ENCODE measurements around the gene DISC1. TPM values are rescaled to one million over a fixed set of nuclear protein-coding genes. Genes with fewer than 3 reads are reported as not detected.

Gene DISC1
- total RNA-seq, 2 experiments from 2014 or later, result 3.5 to 5.0 TPM

GRCh38 chr1:231927431-231927830 lies 300.8 kb downstream of the DISC1 start:
- no peak overlapping the region for H3K4me3 Mint-ChIP-seq
- peaks cover 36% of the 10 kb centered on the region for H3K4me1 Mint-ChIP-seq (ENCODE audit: low read depth)
- POLR2A ChIA-PET, result no interaction called here

GRCh38 chr1:231929311-231929710 lies 302.7 kb downstream of the DISC1 start:
- no peak overlapping the region for H3K4me3 Mint-ChIP-seq
- DNase-seq (no peak), ATAC-seq (no peak)
- peaks cover 25% of the 10 kb centered on the region for H3K4me1 Mint-ChIP-seq (ENCODE audit: low read depth)
- no peak for TF ChIP-seq CTCF (IDR thresholded peaks at IDR 0.05)
- ChIA-PET POLR2A (no interaction called here), CTCF (interaction anchor here (1.0 to 1.1 kb wide), 2 partner anchors 11 to 62 kb away, joined by 3 read pairs; no protein-coding TSS in a partner anchor)
- no peaks in the 10 kb centered on the region for H3K36me3 Mint-ChIP-seq (ENCODE audit: low read depth)
- peaks cover 3% of the 10 kb centered on the region for H3K9me3 Mint-ChIP-seq
- H3K27ac Mint-ChIP-seq, result no peak overlapping the region
- intact Hi-C loops (cut with micrococcal nuclease), result no loop called here
- H3K27me3 Mint-ChIP-seq, result no peaks in the 10 kb centered on the region

More at GRCh38 chr1:231927431-231927830, 300.8 kb downstream of the DISC1 start:
- intact Hi-C loops (cut with micrococcal nuclease), result no loop called here
- TF ChIP-seq CTCF (IDR thresholded peaks at IDR 0.05), result no peak
- no peaks in the 10 kb centered on the region for H3K27me3 Mint-ChIP-seq
- CTCF ChIA-PET, result interaction anchor here (1.2 kb wide), 2 partner anchors 13 to 170 kb away, joined by 3 to 4 read pairs; no protein-coding TSS in a partner anchor
- no peak overlapping the region for H3K27ac Mint-ChIP-seq
- peaks cover 3% of the 10 kb centered on the region for H3K9me3 Mint-ChIP-seq
- no peak for DNase-seq
- H3K36me3 Mint-ChIP-seq (ENCODE audit: low read depth), result no peaks in the 10 kb centered on the region
- no peak for ATAC-seq

- ChIA-PET CTCF (interaction anchor here (1.0 to 3.1 kb wide), 7 partner anchors 11 to 64 kb away, joined by 3 to 36 read pairs (median 6); no protein-coding TSS in a partner anchor), POLR2A (no interaction called here)
- Mint-ChIP-seq H3K4me3 (no peak overlapping the region), H3K9me3 (peaks cover 3% of the 10 kb centered on the region), H3K4me1 (ENCODE audit: low read depth) (peaks cover 24% of the 10 kb centered on the region), H3K36me3 (ENCODE audit: low read depth) (no peaks in the 10 kb centered on the region), H3K27ac (no peak overlapping the region), H3K27me3 (no peaks in the 10 kb centered on the region)
- intact Hi-C loops (cut with micrococcal nuclease), result loop anchor here (5.0 kb wide), 1 partner anchor 63 kb away; no protein-coding TSS in a partner anchor
- ATAC-seq (no peak), DNase-seq (no peak)
- no peak for TF ChIP-seq CTCF (IDR thresholded peaks at IDR 0.05)
Observed at GRCh38 chr1:231930257-231930947, 303.8 kb downstream of the DISC1 start.

- ATAC-seq (no peak), DNase-seq (no peak)
- CTCF ChIA-PET, result interaction anchor here (0.7 to 3.1 kb wide), 12 partner anchors 9 to 174 kb away, joined by 3 to 36 read pairs (median 6); no protein-coding TSS in a partner anchor
- H3K9me3 Mint-ChIP-seq, result peaks cover 3% of the 10 kb centered on the region
- no peaks in the 10 kb centered on the region for H3K27me3 Mint-ChIP-seq
- TF ChIP-seq CTCF (IDR thresholded peaks at IDR 0.05), result no peak
- intact Hi-C loops (cut with micrococcal nuclease), result loop anchor here (5.0 kb wide), 1 partner anchor 64 kb away; no protein-coding TSS in a partner anchor
- no peak overlapping the region for H3K27ac Mint-ChIP-seq
- H3K4me1 Mint-ChIP-seq (ENCODE audit: low read depth), result peaks cover 24% of the 10 kb centered on the region
- H3K4me3 Mint-ChIP-seq, result no peak overlapping the region
- POLR2A ChIA-PET, result interaction anchor here (0.6 kb wide), 1 partner anchor 102 kb away, joined by 3 read pairs; no protein-coding TSS in a partner anchor
- no peaks in the 10 kb centered on the region for H3K36me3 Mint-ChIP-seq (ENCODE audit: low read depth)
Observed at GRCh38 chr1:231931146-231931545, 304.6 kb downstream of the DISC1 start.

Data from activated CD8-positive, alpha-beta T cell treated with anti-CD3 and anti-CD28 coated beads for 36 hours (primary cell).